Transverse colon (tissue), 4 donors: ENCODE measurements around the gene AGPS. TPM values are rescaled to one million over a fixed set of nuclear protein-coding genes. Genes with fewer than 3 reads are reported as not detected.
"Not testable (repeated sequence)": the region's sequence is repeated elsewhere in the genome, so short reads cannot be mapped to it uniquely, and the experiment has no call there.

Experiments
- DNase-seq: peaks from one replicate; pipeline ENCODE4 v3.0.0-alpha.2; 2019
- H3K27ac ChIP-seq, 4 donors: fragments of 200-600 bp; sonication (generic); 2 replicates each; pipeline ENCODE4 v1.5.1; 2016 to 2018; ENCODE audit warnings: inconsistent platforms in 4 of 4
- H3K27me3 ChIP-seq: fragments of 200-600 bp; sonication (generic); 2 replicates; pipeline ENCODE4 v1.5.1; 2017; ENCODE audit warnings: inconsistent platforms
- H3K36me3 ChIP-seq, 4 donors: fragments of 200-600 bp; sonication (generic); 2 replicates each; pipeline ENCODE4 v1.5.1; 2017 to 2019; ENCODE audit warnings: inconsistent platforms in 4 of 4
- H3K4me1 ChIP-seq, 4 donors: fragments of 200-600 bp; sonication (generic); 2 replicates each; pipeline ENCODE4 v1.5.1; 2017 to 2020; ENCODE audit warnings: inconsistent platforms in 4 of 4
- H3K4me3 ChIP-seq, 4 donors: fragments of 200-600 bp; sonication (generic); 1 replicate in 1 of 4; 2 replicates in 3 of 4; pipeline versions ENCODE4 v1.5.1 to v1.6.1; 2017 to 2019; ENCODE audit warnings: inconsistent platforms in 4 of 4
- H3K9me3 ChIP-seq, 2 donors: fragments of 200-600 bp; sonication (generic); 2 replicates each; pipeline ENCODE4 v1.5.1; 2017 to 2019; ENCODE audit warnings: inconsistent platforms in 2 of 2
- EP300 ChIP-seq: sonication (generic); formaldehyde crosslinking; IDR thresholded peaks from one replicate; pipeline ENCODE4 v1.6.1; 2017; ENCODE audit warnings: antibody characterized with exemption, low read depth
- POLR2A ChIP-seq: fragments of 450-650 bp; IDR thresholded peaks from one replicate; pipeline ENCODE4 v1.6.1; 2016; ENCODE audit warnings: antibody characterized with exemption, mild to moderate bottlenecking, moderate library complexity
- POLR2AphosphoS5 ChIP-seq, 3 donors: sonication (generic); formaldehyde crosslinking; IDR thresholded peaks; one replicate each; pipeline ENCODE4 v1.6.1; 2016; ENCODE audit warnings: antibody characterized with exemption in 3 of 3
- WGBS, 2 donors: methylation state at CpG; one replicate each; pipeline ENCODE4 v1.1.5; 2018; ENCODE audit warnings: low coverage in 1 of 2; 5-methylcytosine and 5-hydroxymethylcytosine counted together
- in situ Hi-C, 4 donors: fragments of 200-750 bp; cut with MboI; loops; one replicate each; pipeline versions ENCODE4 v1.15.0 to v1.15.1; 2017; ENCODE audit warnings: low sequenced_read_pairs in 3 of 4, low pct_ligation_motif_present in 1 of 4, low pct_unique_long_range_greater_than_20kb in 1 of 4
- intact Hi-C: fragments of 100-400 bp; cut with DNase I; formaldehyde crosslinking; loops from one replicate; pipeline ENCODE4 v1.15.1; 2023; ENCODE audit warnings: low total_unique reads
- total RNA-seq, 4 donors: library from RNA; depleted of rRNA; stranded (reverse); fragments of >200 nt; gene quantifications; one replicate each; pipeline ENCODE4 v1.1.0, GENCODE V29; 2016
- TF ChIP-seq, protein P1 (sequence below), 5 experiments: fragments of 200-600 bp in 3 of 5; fragments of 450-650 bp in 2 of 5; sonication (generic) in 3 of 5; IDR thresholded peaks; 1 replicate in 2 of 5; 2 replicates in 3 of 5; pipeline ENCODE4 v1.5.1; 2016 to 2017; ENCODE audit warnings: antibody characterized with exemption in 5 of 5, inconsistent platforms in 3 of 5, mild to moderate bottlenecking in 2 of 5, moderate library complexity in 1 of 5

The AGPS gene
- total RNA-seq, 4 donors from 2014 or later = 15.0 to 81.6 (median 58.1) TPM

- DNase-seq = no peak
- intact Hi-C loops = no loop called here
- no peaks in the 10 kb centered on the region for H3K9me3 ChIP-seq
These were observed 40.0 kb upstream of the AGPS start for GRCh38 chr2:177352441-177353186.

DNA sequence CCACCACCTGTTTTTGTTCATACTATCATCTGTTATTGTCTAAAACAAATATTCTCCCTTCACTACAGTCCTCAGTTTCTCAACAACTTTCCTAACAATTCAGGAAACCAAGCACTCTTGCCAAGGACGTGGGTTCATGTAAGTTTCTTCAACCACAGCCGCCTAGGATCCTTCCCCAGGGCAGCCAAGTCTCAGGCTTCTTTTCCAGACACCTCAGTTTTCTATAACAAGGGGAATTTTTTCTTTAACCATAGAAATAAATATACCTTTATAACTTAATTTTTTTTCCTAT lies 39.4 kb upstream of the AGPS start:
- TF ChIP-seq, protein P1, sequence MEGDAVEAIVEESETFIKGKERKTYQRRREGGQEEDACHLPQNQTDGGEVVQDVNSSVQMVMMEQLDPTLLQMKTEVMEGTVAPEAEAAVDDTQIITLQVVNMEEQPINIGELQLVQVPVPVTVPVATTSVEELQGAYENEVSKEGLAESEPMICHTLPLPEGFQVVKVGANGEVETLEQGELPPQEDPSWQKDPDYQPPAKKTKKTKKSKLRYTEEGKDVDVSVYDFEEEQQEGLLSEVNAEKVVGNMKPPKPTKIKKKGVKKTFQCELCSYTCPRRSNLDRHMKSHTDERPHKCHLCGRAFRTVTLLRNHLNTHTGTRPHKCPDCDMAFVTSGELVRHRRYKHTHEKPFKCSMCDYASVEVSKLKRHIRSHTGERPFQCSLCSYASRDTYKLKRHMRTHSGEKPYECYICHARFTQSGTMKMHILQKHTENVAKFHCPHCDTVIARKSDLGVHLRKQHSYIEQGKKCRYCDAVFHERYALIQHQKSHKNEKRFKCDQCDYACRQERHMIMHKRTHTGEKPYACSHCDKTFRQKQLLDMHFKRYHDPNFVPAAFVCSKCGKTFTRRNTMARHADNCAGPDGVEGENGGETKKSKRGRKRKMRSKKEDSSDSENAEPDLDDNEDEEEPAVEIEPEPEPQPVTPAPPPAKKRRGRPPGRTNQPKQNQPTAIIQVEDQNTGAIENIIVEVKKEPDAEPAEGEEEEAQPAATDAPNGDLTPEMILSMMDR (IDR thresholded peaks at IDR 0.05) = no peak
- TF ChIP-seq POLR2AphosphoS5 (IDR thresholded peaks at IDR 0.05) = peak in 1 of 3 donors; percentile 10
- H3K27me3 ChIP-seq = no peaks in the 10 kb centered on the region
- intact Hi-C loops = no loop called here
- in situ Hi-C loops = no loop called here
- H3K4me3 ChIP-seq = no peak overlapping the region
- peaks cover 0 to 18% (median 12%) of the 10 kb centered on the region in 4 donors for H3K4me1 ChIP-seq
- WGBS, 2 donors = 40 to 45% methylated on average over 2 of the region's 2 CpGs
- peak overlapping the region; percentile 50 to 67 (median 62) for H3K27ac ChIP-seq
- H3K9me3 ChIP-seq = no peaks in the 10 kb centered on the region
- no peaks in the 10 kb centered on the region for H3K36me3 ChIP-seq
- DNase-seq = no peak

More at GRCh38 chr2:177352441-177353186, 40.0 kb upstream of the AGPS start:
- in situ Hi-C loops = no loop called here
- Histone ChIP-seq H3K27ac (peak overlapping the region; percentile 50 to 67 (median 62)), H3K4me3 (no peak overlapping the region), H3K4me1 (peaks cover 0 to 18% (median 12%) of the 10 kb centered on the region in 4 donors), H3K27me3 (no peaks in the 10 kb centered on the region), H3K36me3 (no peaks in the 10 kb centered on the region)
- WGBS, 2 donors = 10 to 21% methylated on average over 4 of the region's 4 CpGs
- no peak for TF ChIP-seq EP300
- TF ChIP-seq POLR2AphosphoS5 (IDR thresholded peaks at IDR 0.05) = no peak
- TF ChIP-seq POLR2A = no peak
- TF ChIP-seq, protein P1 (IDR thresholded peaks at IDR 0.05) = no peak

DNA sequence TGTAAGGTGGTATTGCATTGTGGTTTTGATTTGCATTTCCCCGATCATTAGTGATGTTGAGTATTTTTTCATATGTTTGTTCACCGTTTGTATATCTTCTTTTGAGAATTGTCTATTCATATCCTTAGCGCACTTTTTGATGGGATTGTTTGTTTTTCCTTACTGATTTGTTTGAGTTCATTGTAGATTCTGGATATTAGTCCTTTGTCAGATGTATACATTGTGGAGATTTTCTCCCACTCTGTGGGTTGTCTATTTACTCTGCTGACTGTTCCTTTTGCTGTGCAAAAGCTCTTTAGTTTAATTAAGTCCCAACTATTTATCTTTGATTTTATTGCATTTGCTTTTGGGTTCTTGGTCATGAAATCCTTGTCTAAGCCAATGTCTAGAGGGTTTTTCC lies 38.0 kb upstream of the AGPS start:
- in situ Hi-C loops, DNase-seq, H3K4me3 ChIP-seq, H3K27ac ChIP-seq, H3K9me3 ChIP-seq, H3K27me3 ChIP-seq, intact Hi-C loops, H3K36me3 ChIP-seq: not testable (repeated sequence)
- WGBS, 2 donors = 78 to 83% methylated on average over 3 of the region's 3 CpGs
- H3K4me1 ChIP-seq = peaks cover 0 to 18% (median 12%) of the 10 kb centered on the region in 4 donors

GRCh38 chr2:177355874-177356273 lies 36.7 kb upstream of the AGPS start:
- intact Hi-C loops = no loop called here
- Histone ChIP-seq H3K4me1 (peaks cover 0 to 18% (median 12%) of the 10 kb centered on the region in 4 donors), H3K27ac (no peak overlapping the region), H3K27me3 (no peaks in the 10 kb centered on the region), H3K4me3 (no peak overlapping the region), H3K36me3 (no peaks in the 10 kb centered on the region), H3K9me3 (no peaks in the 10 kb centered on the region)
- 87 to 100% methylated on average over 2 of the region's 2 CpGs for WGBS, 2 donors
- in situ Hi-C loops = no loop called here
- no peak for DNase-seq
- TF ChIP-seq POLR2A = no peak
- TF ChIP-seq EP300 = no peak

- in situ Hi-C loops = no loop called here
- Histone ChIP-seq H3K9me3 (no peaks in the 10 kb centered on the region), H3K4me1 (no peaks in the 10 kb centered on the region), H3K4me3 (no peak overlapping the region), H3K36me3 (no peaks in the 10 kb centered on the region), H3K27me3 (no peaks in the 10 kb centered on the region), H3K27ac (no peak overlapping the region)
- intact Hi-C loops = no loop called here
- no peak for DNase-seq
- WGBS, 2 donors = 76 to 83% methylated on average over 3 of the region's 3 CpGs
- no peak for TF ChIP-seq EP300
- no peak for TF ChIP-seq POLR2A
- no peak for TF ChIP-seq POLR2AphosphoS5 (IDR thresholded peaks at IDR 0.05)
- TF ChIP-seq, protein P1 (IDR thresholded peaks at IDR 0.05) = no peak
These were observed 32.6 kb upstream of the AGPS start for GRCh38 chr2:177359836-177360595.
